WTC11 (cell line): Measurements from ENCODE around the gene EDDM3A. TPM values are rescaled to one million over a fixed set of nuclear protein-coding genes. Genes with fewer than 3 reads are reported as not detected.

Experiments used
- ATAC-seq: fragments of 200-7000 bp; cut with Tn5 transposase; 2 replicates; pipeline ENCODE4 v1.10.0; 2021; ENCODE audit warnings: mild to moderate bottlenecking, moderate library complexity
- CTCF ChIA-PET: fragments of 300-600 bp; sonication (Branson Sonifier 250); formaldehyde crosslinking; loops from one replicate; lab custom pipeline; 2021; ENCODE audit warnings: antibody characterized with exemption; lab: Charles Lee
- POLR2A ChIA-PET: fragments of 350-600 bp; sonication (Branson Sonifier 250); formaldehyde crosslinking; loops from one replicate; lab custom pipeline; 2021; ENCODE audit warnings: antibody characterized with exemption; lab: Charles Lee
- DNase-seq: peaks from one replicate; pipeline ENCODE4 v3.0.0; 2021; ENCODE audit warnings: low spot score
- H3K27ac Mint-ChIP-seq: 2 replicates; pipeline ENCODE4 v1.8.0; 2021; ENCODE audit warnings: mixed read lengths
- H3K27me3 Mint-ChIP-seq: 2 replicates; pipeline ENCODE4 v1.8.0; 2021; ENCODE audit warnings: low read depth, mild to moderate bottlenecking, moderate library complexity, mixed read lengths
- H3K36me3 Mint-ChIP-seq: 2 replicates; pipeline ENCODE4 v1.8.0; 2021; ENCODE audit warnings: mixed read lengths
- H3K4me1 Mint-ChIP-seq: 2 replicates; pipeline ENCODE4 v1.8.0; 2022; ENCODE audit warnings: mixed read lengths
- H3K4me3 Mint-ChIP-seq: 2 replicates; pipeline ENCODE4 v1.8.0; 2021; ENCODE audit warnings: mild to moderate bottlenecking, moderate library complexity, mixed read lengths
- H3K9me3 Mint-ChIP-seq: 2 replicates; pipeline ENCODE4 v1.8.0; 2021; ENCODE audit warnings: mixed read lengths
- AFF4 ChIP-seq: sonication (generic); formaldehyde crosslinking; IDR thresholded peaks from 2 replicates; pipeline ENCODE4 v1.8.1; 2023; ENCODE audit warnings: mild to moderate bottlenecking, missing genetic modification reagents, borderline replicate concordance
- AR ChIP-seq: fragments of 250-450 bp; sonication (Bioruptor Pico); IDR thresholded peaks from 2 replicates; pipeline ENCODE4 v1.9.0; 2021; ENCODE audit warnings: mild to moderate bottlenecking
- ATF6 ChIP-seq: sonication (generic); formaldehyde crosslinking; IDR thresholded peaks from 2 replicates; pipeline ENCODE4 v1.8.1; 2023; ENCODE audit warnings: mild to moderate bottlenecking, missing genetic modification reagents
- CBFB ChIP-seq: sonication (generic); formaldehyde crosslinking; IDR thresholded peaks from 2 replicates; pipeline ENCODE4 v1.8.1; 2022; ENCODE audit warnings: mild to moderate bottlenecking, low read depth, missing genetic modification reagents
- CREM ChIP-seq: sonication (generic); formaldehyde crosslinking; IDR thresholded peaks from 2 replicates; pipeline ENCODE4 v1.8.1; 2022; ENCODE audit warnings: mild to moderate bottlenecking, missing genetic modification reagents, moderate library complexity
- E2F1 ChIP-seq: sonication (generic); formaldehyde crosslinking; IDR thresholded peaks from 2 replicates; pipeline ENCODE4 v1.8.0; 2022; ENCODE audit warnings: mild to moderate bottlenecking, missing genetic modification reagents
- ERG ChIP-seq: fragments of 250-450 bp; sonication (Bioruptor Pico); IDR thresholded peaks from 2 replicates; pipeline ENCODE4 v1.8.0; 2021; ENCODE audit warnings: mild to moderate bottlenecking
- ETV6 ChIP-seq: sonication (generic); formaldehyde crosslinking; IDR thresholded peaks from 2 replicates; pipeline ENCODE4 v1.8.1; 2022; ENCODE audit warnings: mild to moderate bottlenecking, missing genetic modification reagents
- FOXJ3 ChIP-seq: sonication (generic); formaldehyde crosslinking; IDR thresholded peaks from 2 replicates; pipeline ENCODE4 v1.9.0; 2021; ENCODE audit warnings: missing genetic modification reagents, mild to moderate bottlenecking, borderline replicate concordance
- GTF2I ChIP-seq: fragments of 250-450 bp; sonication (Bioruptor Pico); conservative IDR thresholded peaks from 2 replicates; pipeline ENCODE4 v1.4.0; 2021; ENCODE audit warnings: mild to moderate bottlenecking
- IRF1 ChIP-seq: sonication (generic); formaldehyde crosslinking; IDR thresholded peaks from 2 replicates; pipeline ENCODE4 v1.8.0; 2023; ENCODE audit warnings: missing genetic modification reagents
- KAT7 ChIP-seq: sonication (generic); formaldehyde crosslinking; IDR thresholded peaks from 2 replicates; pipeline ENCODE4 v1.8.1; 2023; ENCODE audit warnings: missing genetic modification reagents, mild to moderate bottlenecking, borderline replicate concordance
- NR1H2 ChIP-seq: sonication (generic); formaldehyde crosslinking; IDR thresholded peaks from 2 replicates; pipeline ENCODE4 v1.9.0; 2021; ENCODE audit warnings: mild to moderate bottlenecking, moderate library complexity, missing genetic modification reagents
- NR3C1 ChIP-seq: sonication (generic); formaldehyde crosslinking; conservative IDR thresholded peaks from 2 replicates; pipeline ENCODE4 v1.8.1; 2023; ENCODE audit warnings: low read depth, mild to moderate bottlenecking, missing genetic modification reagents
- PRRX2 ChIP-seq: fragments of 250-450 bp; sonication (Bioruptor Pico); IDR thresholded peaks from 2 replicates; pipeline ENCODE4 v1.8.0; 2021; ENCODE audit warnings: mild to moderate bottlenecking
- SMAD3 ChIP-seq: sonication (generic); formaldehyde crosslinking; IDR thresholded peaks from 2 replicates; pipeline ENCODE4 v1.8.0; 2022; ENCODE audit warnings: missing genetic modification reagents, mild to moderate bottlenecking, borderline replicate concordance
- TCF7 ChIP-seq: sonication (generic); formaldehyde crosslinking; IDR thresholded peaks from 2 replicates; pipeline ENCODE4 v1.8.0; 2022; ENCODE audit warnings: mild to moderate bottlenecking, low read depth, missing genetic modification reagents, moderate library complexity
- ZBTB21 ChIP-seq: sonication (generic); formaldehyde crosslinking; IDR thresholded peaks from 2 replicates; pipeline ENCODE4 v1.8.1; 2023; ENCODE audit warnings: mild to moderate bottlenecking, missing genetic modification reagents, borderline replicate concordance
- ZBTB43 ChIP-seq: sonication (generic); formaldehyde crosslinking; IDR thresholded peaks from 2 replicates; pipeline ENCODE4 v1.8.1; 2023; ENCODE audit warnings: mild to moderate bottlenecking, missing genetic modification reagents
- ZNF317 ChIP-seq: sonication (generic); formaldehyde crosslinking; IDR thresholded peaks from 2 replicates; pipeline ENCODE4 v1.8.1; 2023; ENCODE audit warnings: low read depth, mild to moderate bottlenecking, moderate library complexity, missing genetic modification reagents, borderline replicate concordance
- ZNF512 ChIP-seq: sonication (generic); formaldehyde crosslinking; IDR thresholded peaks from 2 replicates; pipeline ENCODE4 v1.8.1; 2022; ENCODE audit warnings: missing genetic modification reagents, borderline replicate concordance
- total RNA-seq: library from RNA; stranded (reverse); gene quantifications from 3 replicates; pipeline ENCODE4 v1.2.3, GENCODE V29; 2021

EDDM3A gene
- total RNA-seq, 1 experiment from 2014 or later: 0.20 TPM

GRCh38 chr14:20698934-20699333, 46.8 kb upstream of the EDDM3A start (continued):
- TF ChIP-seq ZNF317 (CRISPR knock-in tag): no peak
- no peak for TF ChIP-seq FOXJ3 (CRISPR knock-in tag)
- no peak for TF ChIP-seq NR1H2 (CRISPR knock-in tag)
- no peak for TF ChIP-seq ATF6 (CRISPR knock-in tag)
- TF ChIP-seq AFF4: no peak
- no peak for TF ChIP-seq ZNF512
- TF ChIP-seq CREM (CRISPR knock-in tag): no peak
- no peak for TF ChIP-seq KAT7 (CRISPR knock-in tag)
- TF ChIP-seq SMAD3 (CRISPR knock-in tag): no peak

GRCh38 chr14:20699931-20700330, 45.8 kb upstream of the EDDM3A start:
- DNase-seq (no peak), ATAC-seq (no peak)
- Mint-ChIP-seq H3K4me3 (no peak overlapping the region), H3K36me3 (peaks cover 3% of the 10 kb centered on the region; the same call in 1 of the 2 replicates), H3K9me3 (peaks cover 4% of the 10 kb centered on the region; the same call in 1 of the 2 replicates), H3K27ac (no peak overlapping the region), H3K4me1 (peaks cover 9% of the 10 kb centered on the region), H3K27me3 (no peaks in the 10 kb centered on the region; the same call in 1 of the 2 replicates)
- ChIA-PET POLR2A (no interaction called here), CTCF (interaction anchor here (1.0 to 2.3 kb wide), 4 partner anchors 156 to 271 kb away, joined by 5 to 11 read pairs (median 8); no protein-coding TSS in a partner anchor)
- TF ChIP-seq TCF7 (CRISPR knock-in tag) (no peak), IRF1 (CRISPR knock-in tag) (no peak), PRRX2 (no peak), ZBTB43 (CRISPR knock-in tag) (no peak), NR3C1 (CRISPR knock-in tag) (no peak), AR (no peak), E2F1 (CRISPR knock-in tag) (no peak), CBFB (CRISPR knock-in tag) (no peak), ETV6 (CRISPR knock-in tag) (no peak), GTF2I (no peak), ERG (no peak), ZBTB21 (no peak)
